ENCODE measurements around the gene WAC.

DNA sequence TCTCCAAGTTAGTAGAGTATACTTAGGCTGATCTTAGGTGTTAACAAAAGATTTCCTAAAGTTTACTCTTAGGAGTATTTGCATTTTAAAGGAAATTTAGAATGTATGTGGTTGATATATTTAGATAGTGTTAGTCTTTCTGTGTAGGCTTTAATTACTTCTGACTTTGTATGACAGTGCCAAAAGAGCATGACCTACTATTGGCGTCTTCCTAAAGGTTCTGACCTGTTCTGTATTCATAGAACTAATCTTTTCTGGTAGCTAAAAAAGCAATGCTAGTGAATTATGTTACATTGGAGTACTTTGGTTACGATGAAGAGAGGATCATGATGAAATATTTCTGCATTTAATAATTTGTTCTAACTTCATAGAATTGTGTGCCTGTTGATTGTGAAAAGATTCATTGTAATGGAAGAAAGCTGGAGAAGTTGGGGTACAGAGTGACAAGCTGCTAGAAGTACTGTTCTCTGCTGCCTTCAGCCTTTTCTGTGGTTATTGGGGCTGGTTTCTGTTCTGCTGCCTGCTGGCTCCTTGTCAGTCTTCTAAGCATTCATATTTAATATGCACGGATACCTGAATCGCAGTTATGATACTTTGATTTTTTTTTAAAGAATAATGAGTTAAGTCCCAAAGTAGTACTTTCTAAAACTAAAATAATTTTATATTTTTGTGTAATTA lies 13.2 kb downstream of the WAC start:
- TF ChIP-seq, protein P1, sequence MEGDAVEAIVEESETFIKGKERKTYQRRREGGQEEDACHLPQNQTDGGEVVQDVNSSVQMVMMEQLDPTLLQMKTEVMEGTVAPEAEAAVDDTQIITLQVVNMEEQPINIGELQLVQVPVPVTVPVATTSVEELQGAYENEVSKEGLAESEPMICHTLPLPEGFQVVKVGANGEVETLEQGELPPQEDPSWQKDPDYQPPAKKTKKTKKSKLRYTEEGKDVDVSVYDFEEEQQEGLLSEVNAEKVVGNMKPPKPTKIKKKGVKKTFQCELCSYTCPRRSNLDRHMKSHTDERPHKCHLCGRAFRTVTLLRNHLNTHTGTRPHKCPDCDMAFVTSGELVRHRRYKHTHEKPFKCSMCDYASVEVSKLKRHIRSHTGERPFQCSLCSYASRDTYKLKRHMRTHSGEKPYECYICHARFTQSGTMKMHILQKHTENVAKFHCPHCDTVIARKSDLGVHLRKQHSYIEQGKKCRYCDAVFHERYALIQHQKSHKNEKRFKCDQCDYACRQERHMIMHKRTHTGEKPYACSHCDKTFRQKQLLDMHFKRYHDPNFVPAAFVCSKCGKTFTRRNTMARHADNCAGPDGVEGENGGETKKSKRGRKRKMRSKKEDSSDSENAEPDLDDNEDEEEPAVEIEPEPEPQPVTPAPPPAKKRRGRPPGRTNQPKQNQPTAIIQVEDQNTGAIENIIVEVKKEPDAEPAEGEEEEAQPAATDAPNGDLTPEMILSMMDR (IDR thresholded peaks at IDR 0.05), result no peak
- TF ChIP-seq BHLHE40 (IDR thresholded peaks at IDR 0.05; ENCODE audit: low read depth, low read length) (no peak), RAD21 (conservative IDR thresholded peaks at IDR 0.05 in 1 of 2, IDR thresholded peaks at IDR 0.05 in 1 of 2) (no peak), POLR2A (IDR thresholded peaks at IDR 0.05; ENCODE audit: low read length) (no peak), HOXA7 (CRISPR knock-in tag; IDR thresholded peaks at IDR 0.05) (no peak), NR3C1 (IDR thresholded peaks at IDR 0.05) (no peak), MYC (IDR thresholded peaks at IDR 0.05; ENCODE audit: borderline replicate concordance, low read length) (no peak), SMC3 (IDR thresholded peaks at IDR 0.05) (no peak), EHMT2 (IDR thresholded peaks at IDR 0.05; ENCODE audit: low read depth) (no peak)
- TF ChIP-seq, protein P2, sequence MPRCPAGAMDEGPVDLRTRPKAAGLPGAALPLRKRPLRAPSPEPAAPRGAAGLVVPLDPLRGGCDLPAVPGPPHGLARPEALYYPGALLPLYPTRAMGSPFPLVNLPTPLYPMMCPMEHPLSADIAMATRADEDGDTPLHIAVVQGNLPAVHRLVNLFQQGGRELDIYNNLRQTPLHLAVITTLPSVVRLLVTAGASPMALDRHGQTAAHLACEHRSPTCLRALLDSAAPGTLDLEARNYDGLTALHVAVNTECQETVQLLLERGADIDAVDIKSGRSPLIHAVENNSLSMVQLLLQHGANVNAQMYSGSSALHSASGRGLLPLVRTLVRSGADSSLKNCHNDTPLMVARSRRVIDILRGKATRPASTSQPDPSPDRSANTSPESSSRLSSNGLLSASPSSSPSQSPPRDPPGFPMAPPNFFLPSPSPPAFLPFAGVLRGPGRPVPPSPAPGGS (IDR thresholded peaks at IDR 0.05), result no peak
